ENCODE measurements around the gene REST.

REST gene

DNA sequence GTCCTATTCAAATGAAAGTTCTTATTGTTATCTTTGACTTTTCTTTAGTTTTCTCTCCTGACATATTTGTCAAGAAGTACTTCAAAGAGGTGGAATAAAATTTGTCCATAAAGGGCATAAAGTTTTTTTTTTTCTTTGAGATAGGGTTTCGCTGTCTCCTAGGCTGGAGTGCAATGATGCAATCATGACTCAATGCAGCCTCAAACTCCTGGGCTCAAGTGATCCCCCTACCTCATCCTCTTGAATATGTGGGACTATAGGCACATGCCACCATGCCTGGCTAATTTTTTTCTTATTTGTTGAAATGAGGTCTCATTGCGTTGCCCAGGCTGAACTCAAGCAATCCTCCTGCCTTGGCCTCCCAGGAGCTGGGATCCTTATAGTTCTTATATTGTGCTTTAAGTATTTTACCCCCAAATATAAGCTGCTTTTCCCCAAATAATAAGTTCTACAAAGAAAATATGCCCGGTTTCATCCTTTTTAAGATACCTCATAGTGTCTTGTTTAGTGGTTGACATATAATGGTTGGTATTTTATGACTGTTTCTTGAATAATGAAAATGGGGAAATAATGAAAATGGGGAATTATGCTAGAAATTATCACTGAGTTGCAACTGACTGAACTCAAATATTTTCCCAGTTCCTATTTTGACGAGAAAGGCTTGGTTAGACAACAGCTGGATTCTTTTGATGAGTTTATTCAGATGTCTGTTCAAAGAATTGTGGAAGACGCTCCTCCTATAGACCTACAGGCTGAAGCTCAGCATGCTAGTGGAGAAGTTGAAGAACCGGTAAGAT lies 82.6 kb downstream of the REST start:
- H3K79me2 ChIP-seq: peaks cover 8% of the 10 kb centered on the region
- H3K9me3 ChIP-seq (ENCODE audit: control insufficient read depth, low read length): no peaks in the 10 kb centered on the region
- H3K4me2 ChIP-seq (ENCODE audit: low read length): no peak overlapping the region
- H3K27me3 ChIP-seq (ENCODE audit: control insufficient read depth, insufficient read depth, low read length): no peaks in the 10 kb centered on the region
- H3K36me3 ChIP-seq (ENCODE audit: control insufficient read depth, insufficient read depth, low read length): no peaks in the 10 kb centered on the region
- no peak overlapping the region for H3K27ac ChIP-seq
- TF ChIP-seq, protein P1, sequence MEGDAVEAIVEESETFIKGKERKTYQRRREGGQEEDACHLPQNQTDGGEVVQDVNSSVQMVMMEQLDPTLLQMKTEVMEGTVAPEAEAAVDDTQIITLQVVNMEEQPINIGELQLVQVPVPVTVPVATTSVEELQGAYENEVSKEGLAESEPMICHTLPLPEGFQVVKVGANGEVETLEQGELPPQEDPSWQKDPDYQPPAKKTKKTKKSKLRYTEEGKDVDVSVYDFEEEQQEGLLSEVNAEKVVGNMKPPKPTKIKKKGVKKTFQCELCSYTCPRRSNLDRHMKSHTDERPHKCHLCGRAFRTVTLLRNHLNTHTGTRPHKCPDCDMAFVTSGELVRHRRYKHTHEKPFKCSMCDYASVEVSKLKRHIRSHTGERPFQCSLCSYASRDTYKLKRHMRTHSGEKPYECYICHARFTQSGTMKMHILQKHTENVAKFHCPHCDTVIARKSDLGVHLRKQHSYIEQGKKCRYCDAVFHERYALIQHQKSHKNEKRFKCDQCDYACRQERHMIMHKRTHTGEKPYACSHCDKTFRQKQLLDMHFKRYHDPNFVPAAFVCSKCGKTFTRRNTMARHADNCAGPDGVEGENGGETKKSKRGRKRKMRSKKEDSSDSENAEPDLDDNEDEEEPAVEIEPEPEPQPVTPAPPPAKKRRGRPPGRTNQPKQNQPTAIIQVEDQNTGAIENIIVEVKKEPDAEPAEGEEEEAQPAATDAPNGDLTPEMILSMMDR (IDR thresholded peaks at IDR 0.05): no peak
- H3K9ac ChIP-seq: no peak overlapping the region
- no peak overlapping the region for H2AFZ ChIP-seq
- H3K4me3 ChIP-seq (ENCODE audit: low read depth, low read length): no peak overlapping the region
- H3K4me1 ChIP-seq: no peaks in the 10 kb centered on the region

DNA sequence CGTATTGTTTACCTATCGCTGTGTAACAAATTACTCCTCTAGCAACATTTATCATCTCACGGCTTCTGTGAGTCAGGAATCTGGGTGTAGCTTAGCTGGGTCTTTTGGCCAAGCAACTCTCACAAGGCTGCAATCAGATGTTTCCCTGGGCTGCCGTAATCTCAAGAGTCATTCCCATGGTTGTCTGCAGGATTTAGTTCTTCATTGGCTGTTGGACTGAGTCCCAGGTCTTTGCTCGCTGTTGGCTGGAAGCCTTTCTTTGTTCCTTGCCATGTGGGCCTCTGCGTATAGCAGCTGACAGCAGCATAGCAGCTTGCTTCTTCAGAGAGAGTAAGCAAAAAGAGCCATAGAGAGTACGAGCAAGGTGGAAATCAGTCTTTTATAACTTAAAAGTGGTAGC lies 87.8 kb downstream of the REST start:
- Histone ChIP-seq H2AFZ (no peak overlapping the region), H3K4me1 (peaks cover 3% of the 10 kb centered on the region), H3K9me3 (ENCODE audit: control insufficient read depth, low read length) (no peaks in the 10 kb centered on the region), H3K36me3 (ENCODE audit: control insufficient read depth, insufficient read depth, low read length) (no peaks in the 10 kb centered on the region), H3K27me3 (ENCODE audit: control insufficient read depth, insufficient read depth, low read length) (no peaks in the 10 kb centered on the region), H3K79me2 (peaks cover 4% of the 10 kb centered on the region), H3K9ac (no peak overlapping the region), H3K4me3 (ENCODE audit: low read depth, low read length) (no peak overlapping the region), H3K4me2 (ENCODE audit: low read length) (no peak overlapping the region), H3K27ac (no peak overlapping the region)
- TF ChIP-seq, protein P1 (IDR thresholded peaks at IDR 0.05): no peak

DNA sequence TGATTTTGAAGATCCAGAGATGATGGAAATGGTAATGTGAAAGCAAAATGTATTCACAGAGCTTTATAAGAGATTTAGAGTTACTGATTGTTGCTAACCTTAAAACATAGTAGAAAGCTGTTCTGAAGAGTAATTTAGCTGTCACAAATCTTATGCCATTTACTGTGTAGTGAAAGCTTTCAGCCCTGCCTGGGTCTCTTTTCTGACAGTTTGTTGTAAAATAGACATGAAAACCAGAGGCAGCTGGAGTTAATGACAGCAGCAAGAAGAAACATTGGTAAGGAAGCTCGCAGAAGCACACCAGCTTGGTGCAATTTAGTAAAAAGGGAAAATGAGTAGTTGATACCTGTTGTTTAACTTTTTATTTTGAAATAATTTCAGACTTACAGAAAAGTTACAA lies 92.1 kb downstream of the REST start:
- H2AFZ ChIP-seq: no peak overlapping the region
- H3K79me2 ChIP-seq: peaks cover 4% of the 10 kb centered on the region
- H3K36me3 ChIP-seq (ENCODE audit: control insufficient read depth, insufficient read depth, low read length): no peaks in the 10 kb centered on the region
- no peak overlapping the region for H3K27ac ChIP-seq
- H3K4me3 ChIP-seq (ENCODE audit: low read depth, low read length): no peak overlapping the region
- peaks cover 3% of the 10 kb centered on the region for H3K4me1 ChIP-seq
- no peak overlapping the region for H3K9ac ChIP-seq
- H3K4me2 ChIP-seq (ENCODE audit: low read length): no peak overlapping the region
- no peaks in the 10 kb centered on the region for H3K27me3 ChIP-seq (ENCODE audit: control insufficient read depth, insufficient read depth, low read length)
- no peaks in the 10 kb centered on the region for H3K9me3 ChIP-seq (ENCODE audit: control insufficient read depth, low read length)
- TF ChIP-seq, protein P1 (IDR thresholded peaks at IDR 0.05): no peak

DNA sequence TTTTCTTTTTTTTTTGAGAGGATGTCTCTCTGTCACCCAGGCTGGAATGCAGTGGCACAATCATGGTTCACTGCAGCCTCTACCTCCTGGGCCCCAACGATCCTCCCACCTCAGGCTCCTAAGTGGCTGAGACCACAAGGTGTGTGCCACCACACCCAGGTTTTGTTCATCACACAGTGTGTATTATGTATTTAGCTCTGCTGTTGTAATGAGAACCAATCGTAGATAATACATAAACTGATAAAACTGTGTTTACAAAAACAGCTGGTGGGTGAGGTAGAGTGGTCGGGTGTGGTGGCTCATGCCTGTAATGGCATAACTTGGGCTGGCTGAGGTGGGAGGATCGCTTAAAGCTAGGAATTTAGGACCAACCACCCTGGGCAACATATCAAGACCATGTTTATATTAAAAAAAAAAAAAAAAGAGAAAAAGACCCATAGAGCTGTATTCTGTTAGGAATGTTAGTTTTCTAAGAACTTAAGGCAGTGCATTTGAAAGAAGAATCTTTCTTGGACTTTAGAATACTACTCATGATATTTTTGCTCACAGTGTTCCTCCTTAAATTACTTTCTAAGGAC lies 105.9 kb downstream of the REST start:
- no peaks in the 10 kb centered on the region for H3K9me3 ChIP-seq (ENCODE audit: control insufficient read depth, low read length)
- H3K27ac ChIP-seq: no peak overlapping the region
- H3K79me2 ChIP-seq: no peaks in the 10 kb centered on the region
- no peaks in the 10 kb centered on the region for H3K27me3 ChIP-seq (ENCODE audit: control insufficient read depth, insufficient read depth, low read length)
- no peak overlapping the region for H3K9ac ChIP-seq
- no peak overlapping the region for H3K4me3 ChIP-seq (ENCODE audit: low read depth, low read length)
- H2AFZ ChIP-seq: no peak overlapping the region
- TF ChIP-seq, protein P1 (IDR thresholded peaks at IDR 0.05): no peak
- no peaks in the 10 kb centered on the region for H3K4me1 ChIP-seq
- no peak overlapping the region for H3K4me2 ChIP-seq (ENCODE audit: low read length)
- H3K36me3 ChIP-seq (ENCODE audit: control insufficient read depth, insufficient read depth, low read length): no peaks in the 10 kb centered on the region
